ENCODE data around the gene PAN3. TPM values are rescaled to one million over a fixed set of nuclear protein-coding genes. Genes with fewer than 3 reads are reported as not detected.

PAN3 gene
- total and polyA plus RNA-seq, 2 experiments from 2014 or later: 27.4 to 58.2 TPM

DNA sequence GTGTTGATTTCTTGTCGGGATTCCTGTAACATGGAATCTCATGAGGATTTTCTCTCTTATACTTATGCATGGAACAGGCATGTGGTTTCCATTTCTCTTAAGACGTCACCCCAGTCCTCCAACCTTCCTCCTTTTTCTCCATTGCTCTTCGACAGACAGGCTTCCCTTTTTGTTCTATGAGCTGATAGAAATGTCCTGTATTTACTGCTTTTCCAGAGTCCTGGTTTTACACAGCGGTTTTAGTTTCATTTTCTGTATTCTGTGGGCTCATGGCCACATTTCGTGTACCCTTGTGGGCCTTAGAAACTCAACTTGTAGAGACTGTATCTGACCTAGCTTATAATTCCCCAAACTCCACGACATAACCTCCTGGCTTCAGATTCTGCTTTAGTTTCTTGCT, 113.1 kb downstream of the PAN3 start (continued):
- TF ChIP-seq, protein P1, sequence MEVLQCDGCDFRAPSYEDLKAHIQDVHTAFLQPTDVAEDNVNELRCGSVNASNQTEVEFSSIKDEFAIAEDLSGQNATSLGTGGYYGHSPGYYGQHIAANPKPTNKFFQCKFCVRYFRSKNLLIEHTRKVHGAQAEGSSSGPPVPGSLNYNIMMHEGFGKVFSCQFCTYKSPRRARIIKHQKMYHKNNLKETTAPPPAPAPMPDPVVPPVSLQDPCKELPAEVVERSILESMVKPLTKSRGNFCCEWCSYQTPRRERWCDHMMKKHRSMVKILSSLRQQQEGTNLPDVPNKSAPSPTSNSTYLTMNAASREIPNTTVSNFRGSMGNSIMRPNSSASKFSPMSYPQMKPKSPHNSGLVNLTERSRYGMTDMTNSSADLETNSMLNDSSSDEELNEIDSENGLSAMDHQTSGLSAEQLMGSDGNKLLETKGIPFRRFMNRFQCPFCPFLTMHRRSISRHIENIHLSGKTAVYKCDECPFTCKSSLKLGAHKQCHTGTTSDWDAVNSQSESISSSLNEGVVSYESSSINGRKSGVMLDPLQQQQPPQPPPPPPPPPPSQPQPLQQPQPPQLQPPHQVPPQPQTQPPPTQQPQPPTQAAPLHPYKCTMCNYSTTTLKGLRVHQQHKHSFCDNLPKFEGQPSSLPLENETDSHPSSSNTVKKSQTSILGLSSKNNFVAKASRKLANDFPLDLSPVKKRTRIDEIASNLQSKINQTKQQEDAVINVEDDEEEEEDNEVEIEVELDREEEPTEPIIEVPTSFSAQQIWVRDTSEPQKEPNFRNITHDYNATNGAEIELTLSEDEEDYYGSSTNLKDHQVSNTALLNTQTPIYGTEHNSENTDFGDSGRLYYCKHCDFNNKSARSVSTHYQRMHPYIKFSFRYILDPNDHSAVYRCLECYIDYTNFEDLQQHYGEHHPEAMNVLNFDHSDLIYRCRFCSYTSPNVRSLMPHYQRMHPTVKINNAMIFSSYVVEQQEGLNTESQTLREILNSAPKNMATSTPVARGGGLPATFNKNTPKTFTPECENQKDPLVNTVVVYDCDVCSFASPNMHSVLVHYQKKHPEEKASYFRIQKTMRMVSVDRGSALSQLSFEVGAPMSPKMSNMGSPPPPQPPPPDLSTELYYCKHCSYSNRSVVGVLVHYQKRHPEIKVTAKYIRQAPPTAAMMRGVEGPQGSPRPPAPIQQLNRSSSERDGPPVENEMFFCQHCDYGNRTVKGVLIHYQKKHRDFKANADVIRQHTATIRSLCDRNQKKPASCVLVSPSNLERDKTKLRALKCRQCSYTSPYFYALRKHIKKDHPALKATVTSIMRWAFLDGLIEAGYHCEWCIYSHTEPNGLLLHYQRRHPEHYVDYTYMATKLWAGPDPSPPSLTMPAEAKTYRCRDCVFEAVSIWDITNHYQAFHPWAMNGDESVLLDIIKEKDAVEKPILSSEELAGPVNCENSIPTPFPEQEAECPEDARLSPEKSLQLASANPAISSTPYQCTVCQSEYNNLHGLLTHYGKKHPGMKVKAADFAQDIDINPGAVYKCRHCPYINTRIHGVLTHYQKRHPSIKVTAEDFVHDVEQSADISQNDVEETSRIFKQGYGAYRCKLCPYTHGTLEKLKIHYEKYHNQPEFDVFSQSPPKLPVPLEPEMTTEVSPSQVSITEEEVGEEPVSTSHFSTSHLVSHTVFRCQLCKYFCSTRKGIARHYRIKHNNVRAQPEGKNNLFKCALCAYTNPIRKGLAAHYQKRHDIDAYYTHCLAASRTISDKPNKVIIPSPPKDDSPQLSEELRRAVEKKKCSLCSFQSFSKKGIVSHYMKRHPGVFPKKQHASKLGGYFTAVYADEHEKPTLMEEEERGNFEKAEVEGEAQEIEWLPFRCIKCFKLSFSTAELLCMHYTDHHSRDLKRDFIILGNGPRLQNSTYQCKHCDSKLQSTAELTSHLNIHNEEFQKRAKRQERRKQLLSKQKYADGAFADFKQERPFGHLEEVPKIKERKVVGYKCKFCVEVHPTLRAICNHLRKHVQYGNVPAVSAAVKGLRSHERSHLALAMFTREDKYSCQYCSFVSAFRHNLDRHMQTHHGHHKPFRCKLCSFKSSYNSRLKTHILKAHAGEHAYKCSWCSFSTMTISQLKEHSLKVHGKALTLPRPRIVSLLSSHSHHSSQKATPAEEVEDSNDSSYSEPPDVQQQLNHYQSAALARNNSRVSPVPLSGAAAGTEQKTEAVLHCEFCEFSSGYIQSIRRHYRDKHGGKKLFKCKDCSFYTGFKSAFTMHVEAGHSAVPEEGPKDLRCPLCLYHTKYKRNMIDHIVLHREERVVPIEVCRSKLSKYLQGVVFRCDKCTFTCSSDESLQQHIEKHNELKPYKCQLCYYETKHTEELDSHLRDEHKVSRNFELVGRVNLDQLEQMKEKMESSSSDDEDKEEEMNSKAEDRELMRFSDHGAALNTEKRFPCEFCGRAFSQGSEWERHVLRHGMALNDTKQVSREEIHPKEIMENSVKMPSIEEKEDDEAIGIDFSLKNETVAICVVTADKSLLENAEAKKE (CRISPR knock-in tag; IDR thresholded peaks at IDR 0.05): no peak

DNA sequence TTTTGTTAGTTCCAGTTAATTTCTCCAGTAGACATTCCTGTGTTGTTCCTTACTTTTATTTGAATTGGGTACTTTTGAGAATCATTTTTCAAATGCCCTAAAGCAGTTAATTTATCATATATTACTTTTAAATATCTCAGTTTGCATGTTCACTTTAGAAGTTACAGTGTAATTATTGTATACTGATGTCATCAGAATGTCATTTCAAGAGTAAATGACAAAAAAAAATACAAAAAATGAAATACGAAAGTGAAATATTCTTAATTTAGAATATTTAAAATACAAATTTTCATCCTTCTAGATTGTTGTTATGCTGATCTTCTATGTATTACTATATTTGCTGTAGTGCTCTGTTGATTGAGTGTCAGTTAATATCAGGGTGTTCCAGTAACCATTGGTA, 114.2 kb downstream of the PAN3 start:
- Histone ChIP-seq H3K79me2 (replicated peaks; ENCODE audit: insufficient read depth) (peaks cover 51% of the 10 kb centered on the region), H3K36me3 (ENCODE audit: insufficient read depth) (peaks cover 8% of the 10 kb centered on the region; the same call in 1 of the 2 replicates), H3F3A (replicated peaks; ENCODE audit: low read depth) (no peaks in the 10 kb centered on the region), H3K4me2 (no peak overlapping the region), H3K9me2 (ENCODE audit: insufficient read depth) (no peaks in the 10 kb centered on the region), H3K27me3 (ENCODE audit: insufficient read depth) (no peaks in the 10 kb centered on the region), H4K20me1 (replicated peaks; ENCODE audit: insufficient read depth) (peaks cover 4% of the 10 kb centered on the region; the same call in 1 of the 2 replicates), H3K4me3 (no peak overlapping the region), H3K27ac (ENCODE audit: low read depth) (no peak overlapping the region), H2AFZ (no peak overlapping the region), H3K4me1 (ENCODE audit: insufficient read depth) (peaks cover 5% of the 10 kb centered on the region; the same call in 1 of the 2 replicates)
- peaks cover 32% of the 10 kb centered on the region for H3K4me1 Mint-ChIP-seq
- TF ChIP-seq, protein P2, sequence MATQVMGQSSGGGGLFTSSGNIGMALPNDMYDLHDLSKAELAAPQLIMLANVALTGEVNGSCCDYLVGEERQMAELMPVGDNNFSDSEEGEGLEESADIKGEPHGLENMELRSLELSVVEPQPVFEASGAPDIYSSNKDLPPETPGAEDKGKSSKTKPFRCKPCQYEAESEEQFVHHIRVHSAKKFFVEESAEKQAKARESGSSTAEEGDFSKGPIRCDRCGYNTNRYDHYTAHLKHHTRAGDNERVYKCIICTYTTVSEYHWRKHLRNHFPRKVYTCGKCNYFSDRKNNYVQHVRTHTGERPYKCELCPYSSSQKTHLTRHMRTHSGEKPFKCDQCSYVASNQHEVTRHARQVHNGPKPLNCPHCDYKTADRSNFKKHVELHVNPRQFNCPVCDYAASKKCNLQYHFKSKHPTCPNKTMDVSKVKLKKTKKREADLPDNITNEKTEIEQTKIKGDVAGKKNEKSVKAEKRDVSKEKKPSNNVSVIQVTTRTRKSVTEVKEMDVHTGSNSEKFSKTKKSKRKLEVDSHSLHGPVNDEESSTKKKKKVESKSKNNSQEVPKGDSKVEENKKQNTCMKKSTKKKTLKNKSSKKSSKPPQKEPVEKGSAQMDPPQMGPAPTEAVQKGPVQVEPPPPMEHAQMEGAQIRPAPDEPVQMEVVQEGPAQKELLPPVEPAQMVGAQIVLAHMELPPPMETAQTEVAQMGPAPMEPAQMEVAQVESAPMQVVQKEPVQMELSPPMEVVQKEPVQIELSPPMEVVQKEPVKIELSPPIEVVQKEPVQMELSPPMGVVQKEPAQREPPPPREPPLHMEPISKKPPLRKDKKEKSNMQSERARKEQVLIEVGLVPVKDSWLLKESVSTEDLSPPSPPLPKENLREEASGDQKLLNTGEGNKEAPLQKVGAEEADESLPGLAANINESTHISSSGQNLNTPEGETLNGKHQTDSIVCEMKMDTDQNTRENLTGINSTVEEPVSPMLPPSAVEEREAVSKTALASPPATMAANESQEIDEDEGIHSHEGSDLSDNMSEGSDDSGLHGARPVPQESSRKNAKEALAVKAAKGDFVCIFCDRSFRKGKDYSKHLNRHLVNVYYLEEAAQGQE (IDR thresholded peaks at IDR 0.05; ENCODE audit: unreplicated experiment): no peak
- TF ChIP-seq EZH2 (IDR thresholded peaks at IDR 0.05; ENCODE audit: low read depth, unreplicated experiment) (no peak), STAT1 (IDR thresholded peaks at IDR 0.05; ENCODE audit: unreplicated experiment) (no peak)
- TF ChIP-seq, protein P3, sequence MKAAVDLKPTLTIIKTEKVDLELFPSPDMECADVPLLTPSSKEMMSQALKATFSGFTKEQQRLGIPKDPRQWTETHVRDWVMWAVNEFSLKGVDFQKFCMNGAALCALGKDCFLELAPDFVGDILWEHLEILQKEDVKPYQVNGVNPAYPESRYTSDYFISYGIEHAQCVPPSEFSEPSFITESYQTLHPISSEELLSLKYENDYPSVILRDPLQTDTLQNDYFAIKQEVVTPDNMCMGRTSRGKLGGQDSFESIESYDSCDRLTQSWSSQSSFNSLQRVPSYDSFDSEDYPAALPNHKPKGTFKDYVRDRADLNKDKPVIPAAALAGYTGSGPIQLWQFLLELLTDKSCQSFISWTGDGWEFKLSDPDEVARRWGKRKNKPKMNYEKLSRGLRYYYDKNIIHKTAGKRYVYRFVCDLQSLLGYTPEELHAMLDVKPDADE (IDR thresholded peaks at IDR 0.05): no peak
- DNase-seq (ENCODE audit: low spot score): no peak
- H3K27ac Mint-ChIP-seq: no peak overlapping the region
- peaks cover 3% of the 10 kb centered on the region for H3K27me3 Mint-ChIP-seq (ENCODE audit: insufficient read depth, low read depth, poor library complexity)
- no peaks in the 10 kb centered on the region for H3K9me3 Mint-ChIP-seq
- ATAC-seq: no peak
- H3K36me3 Mint-ChIP-seq (ENCODE audit: low read depth): peaks cover 25% of the 10 kb centered on the region
- H3K4me3 Mint-ChIP-seq: no peak overlapping the region

Measured in GM23338 (cell line).